Neuronal stem cell (in vitro differentiated cells): ENCODE results near the gene CLEC3A.

Experiments
- DNase-seq: peaks from one replicate; pipeline ENCODE4 v3.0.0-alpha.2; 2013; ENCODE audit warnings: low spot score
- H2AFZ ChIP-seq: one replicate; pipeline ENCODE4 v1.6.1; 2013; ENCODE audit warnings: mild to moderate bottlenecking, low read length, inconsistent platforms
- H2AK5ac ChIP-seq: 2 replicates; pipeline ENCODE4 v1.6.1; 2013; ENCODE audit warnings: low read depth, mild to moderate bottlenecking, inconsistent platforms, low read length, moderate library complexity, mixed read lengths
- H2BK120ac ChIP-seq: 2 replicates; pipeline ENCODE4 v1.6.1; 2013; ENCODE audit warnings: low read depth, mild to moderate bottlenecking, inconsistent platforms, low read length, moderate library complexity, mixed read lengths
- H2BK12ac ChIP-seq: one replicate; pipeline ENCODE4 v1.6.1; 2013; ENCODE audit warnings: low read length, inconsistent platforms
- H2BK15ac ChIP-seq: 2 replicates; pipeline ENCODE4 v1.6.1; 2013; ENCODE audit warnings: mild to moderate bottlenecking, low read length, inconsistent platforms, mixed read lengths
- H2BK5ac ChIP-seq: one replicate; pipeline ENCODE4 v1.6.1; 2013; ENCODE audit warnings: inconsistent platforms, mild to moderate bottlenecking, low read length, moderate library complexity
- H3K14ac ChIP-seq: one replicate; pipeline ENCODE4 v1.6.1; 2013; ENCODE audit warnings: low read length, inconsistent platforms
- H3K18ac ChIP-seq: 2 replicates; pipeline ENCODE4 v1.6.1; 2013; ENCODE audit warnings: low read length, inconsistent platforms
- H3K23ac ChIP-seq: 2 replicates; pipeline ENCODE4 v1.6.1; 2013; ENCODE audit warnings: low read depth, mild to moderate bottlenecking, mixed read lengths, low read length, inconsistent platforms; ENCODE audit not compliant: poor library complexity
- H3K27ac ChIP-seq: replicated peaks from 3 replicates; pipeline ENCODE4 v1.5.1; 2013; ENCODE audit warnings: low read length, inconsistent platforms
- H3K27me3 ChIP-seq, 3 experiments: 2 replicates each; pipeline ENCODE4 v1.6.1; 2013; ENCODE audit warnings: low read length in 3 of 3, mild to moderate bottlenecking in 2 of 3, inconsistent platforms in 1 of 3, low read depth in 1 of 3, mixed read lengths in 1 of 3, moderate library complexity in 1 of 3; ENCODE audit not compliant: control insufficient read depth in 3 of 3, insufficient read depth in 3 of 3
- H3K36me3 ChIP-seq, 2 donors: replicated peaks in 1 of 2; 2 replicates each; pipeline ENCODE4 v1.6.1; 2013; ENCODE audit warnings: low read length in 2 of 2; ENCODE audit not compliant: control insufficient read depth in 2 of 2, insufficient read depth in 2 of 2
- H3K4ac ChIP-seq: 2 replicates; pipeline ENCODE4 v1.6.1; 2013; ENCODE audit warnings: inconsistent platforms, mild to moderate bottlenecking, low read length, moderate library complexity
- H3K4me1 ChIP-seq, 2 donors: 1 replicate in 1 of 2; 2 replicates in 1 of 2; pipeline ENCODE4 v1.6.1; 2013; ENCODE audit warnings: low read length in 2 of 2, low read depth in 1 of 2; ENCODE audit not compliant: control insufficient read depth in 2 of 2, insufficient read depth in 1 of 2
- H3K4me2 ChIP-seq: one replicate; pipeline ENCODE4 v1.6.1; 2013; ENCODE audit warnings: mild to moderate bottlenecking, low read length, inconsistent platforms; ENCODE audit not compliant: insufficient read depth, poor library complexity, severe bottlenecking
- H3K4me3 ChIP-seq, 2 donors: 2 replicates each; pipeline ENCODE4 v1.5.1; 2013; ENCODE audit warnings: low read length in 2 of 2, mild to moderate bottlenecking in 2 of 2, inconsistent platforms in 1 of 2, moderate library complexity in 1 of 2
- H3K79me1 ChIP-seq: one replicate; pipeline ENCODE4 v1.6.1; 2013; ENCODE audit warnings: low read depth, mild to moderate bottlenecking, inconsistent platforms, low read length, moderate library complexity
- H3K9ac ChIP-seq: one replicate; pipeline ENCODE4 v1.6.1; 2013; ENCODE audit warnings: mild to moderate bottlenecking, low read depth, low read length, inconsistent platforms; ENCODE audit not compliant: poor library complexity
- H3K9me3 ChIP-seq, 2 donors: replicated peaks in 1 of 2; 2 replicates each; pipeline versions ENCODE3 to v1.6.1; 2013; ENCODE audit warnings: low read length in 2 of 2, mild to moderate bottlenecking in 2 of 2, inconsistent platforms in 1 of 2, low read depth in 1 of 2, mixed read lengths in 1 of 2, moderate library complexity in 1 of 2; ENCODE audit not compliant: control insufficient read depth in 2 of 2, insufficient read depth in 1 of 2
- H4K8ac ChIP-seq: one replicate; pipeline ENCODE4 v1.6.1; 2013; ENCODE audit warnings: low read depth, mild to moderate bottlenecking, inconsistent platforms, low read length, moderate library complexity
- H4K91ac ChIP-seq: one replicate; pipeline ENCODE4 v1.6.1; 2013; ENCODE audit warnings: low read length, low read depth, mild to moderate bottlenecking, inconsistent platforms; ENCODE audit not compliant: poor library complexity
- WGBS, 2 donors: extraction: QIAGEN DNeasy Blood & Tissue Kit; methylation state at CpG; one replicate each; pipeline ENCODE4 v1.1.7; 2013; ENCODE audit warnings: missing lambda C conversion rate in 2 of 2, mixed read lengths in 1 of 2; ENCODE audit not compliant: insufficient read length in 2 of 2, insufficient replicate concordance in 1 of 2; ENCODE audit errors: extremely low coverage in 2 of 2; 5-methylcytosine and 5-hydroxymethylcytosine counted together

CLEC3A gene

GRCh38 chr16:77985111-77985510 is 37.2 kb upstream of the CLEC3A start:
- Histone ChIP-seq H2AK5ac (no peak overlapping the region), H2AFZ (no peak overlapping the region), H3K4me2 (no peak overlapping the region), H3K36me3 (no peaks in the 10 kb centered on the region), H3K4me3 (no peak overlapping the region), H4K8ac (no peak overlapping the region), H3K14ac (no peak overlapping the region), H2BK12ac (no peak overlapping the region), H3K27ac (no peak overlapping the region), H3K23ac (no peak overlapping the region), H3K4me1 (no peaks in the 10 kb centered on the region), H3K9me3 (no peaks in the 10 kb centered on the region), H3K18ac (no peak overlapping the region), H2BK15ac (no peak overlapping the region), H2BK5ac (no peak overlapping the region), H3K79me1 (no peaks in the 10 kb centered on the region), H2BK120ac (no peak overlapping the region), H4K91ac (no peak overlapping the region), H3K9ac (no peak overlapping the region), H3K4ac (no peak overlapping the region), H3K27me3 (no peaks in the 10 kb centered on the region)
- WGBS, 2 donors: no CpG with 5 or more reads among the region's 3 CpGs
- no peak for DNase-seq

GRCh38 chr16:77986011-77986740 is 36.2 kb upstream of the CLEC3A start:
- WGBS, 2 donors: no CpG with 5 or more reads among the region's 7 CpGs

GRCh38 chr16:77987810-77988209 is 34.5 kb upstream of the CLEC3A start:
- Histone ChIP-seq H3K23ac (no peak overlapping the region), H3K27me3 (no peaks in the 10 kb centered on the region), H2BK15ac (no peak overlapping the region), H3K18ac (no peak overlapping the region), H2AFZ (no peak overlapping the region), H3K4me3 (no peak overlapping the region), H2BK12ac (no peak overlapping the region), H3K9ac (no peak overlapping the region), H4K8ac (no peak overlapping the region), H2AK5ac (no peak overlapping the region), H2BK120ac (no peak overlapping the region), H3K4me1 (no peaks in the 10 kb centered on the region), H3K14ac (no peak overlapping the region), H2BK5ac (no peak overlapping the region), H3K4me2 (no peak overlapping the region), H4K91ac (no peak overlapping the region), H3K9me3 (peaks cover 2 to 6% of the 10 kb centered on the region in 2 donors), H3K79me1 (no peaks in the 10 kb centered on the region), H3K36me3 (no peaks in the 10 kb centered on the region), H3K27ac (no peak overlapping the region), H3K4ac (no peak overlapping the region)
- no peak for DNase-seq
- no CpG with 5 or more reads among the region's 2 CpGs for WGBS, 2 donors

More at GRCh38 chr16:77986011-77986740, 36.2 kb upstream of the CLEC3A start:
- Histone ChIP-seq H2AK5ac (no peak overlapping the region), H2BK15ac (no peak overlapping the region), H3K79me1 (no peaks in the 10 kb centered on the region), H3K9ac (no peak overlapping the region), H3K4ac (no peak overlapping the region), H3K23ac (no peak overlapping the region), H3K18ac (no peak overlapping the region), H3K27ac (no peak overlapping the region), H3K9me3 (peaks cover 0 to 6% of the 10 kb centered on the region in 2 donors), H2BK12ac (no peak overlapping the region), H3K4me2 (no peak overlapping the region), H3K36me3 (no peaks in the 10 kb centered on the region), H3K4me3 (no peak overlapping the region), H4K8ac (no peak overlapping the region), H4K91ac (no peak overlapping the region), H3K27me3 (no peaks in the 10 kb centered on the region), H2BK5ac (no peak overlapping the region), H3K4me1 (no peaks in the 10 kb centered on the region), H2BK120ac (no peak overlapping the region), H2AFZ (no peak overlapping the region), H3K14ac (no peak overlapping the region)
- no peak for DNase-seq

- Histone ChIP-seq H2BK12ac (no peak overlapping the region), H3K14ac (no peak overlapping the region), H3K36me3 (no peaks in the 10 kb centered on the region), H2BK5ac (no peak overlapping the region), H4K91ac (no peak overlapping the region), H3K4me2 (no peak overlapping the region), H3K18ac (no peak overlapping the region), H3K27ac (no peak overlapping the region), H3K9ac (no peak overlapping the region), H3K27me3 (no peaks in the 10 kb centered on the region), H4K8ac (no peak overlapping the region), H3K23ac (no peak overlapping the region), H2BK15ac (no peak overlapping the region), H3K4me1 (no peaks in the 10 kb centered on the region), H2AFZ (no peak overlapping the region), H3K4me3 (no peak overlapping the region), H2AK5ac (no peak overlapping the region), H3K9me3 (peaks cover 2 to 6% of the 10 kb centered on the region in 2 donors), H3K4ac (no peak overlapping the region), H2BK120ac (no peak overlapping the region), H3K79me1 (no peaks in the 10 kb centered on the region)
- DNase-seq: no peak
- no CpG with 5 or more reads among the region's 4 CpGs for WGBS, 2 donors
Measured at GRCh38 chr16:77989846-77990245, 32.5 kb upstream of the CLEC3A start.
